HL-60 (cell line): Measurements from ENCODE around the gene RER1.

Experiments used
- DNase-seq, 2 experiments: peaks; one replicate each; pipeline ENCODE4 v3.0.0-alpha.2; 2010 to 2020; ENCODE audit warnings: low read depth in 1 of 2, low spot score in 1 of 2
- H3K27ac ChIP-seq: fragments of 250-450 bp; sonication (Bioruptor Pico); replicated peaks from 2 replicates; pipeline ENCODE4 v1.5.1; 2020; ENCODE audit warnings: mild to moderate bottlenecking, moderate library complexity
- H3K27me3 ChIP-seq: fragments of 250-450 bp; sonication (Bioruptor Pico); 2 replicates; pipeline ENCODE4 v1.5.1; 2021; ENCODE audit warnings: mild to moderate bottlenecking, moderate library complexity; ENCODE audit not compliant: insufficient read depth, poor library complexity, severe bottlenecking
- H3K4me3 ChIP-seq: replicated peaks from 2 replicates; pipeline ENCODE4 v1.5.1; 2011; ENCODE audit warnings: mild to moderate bottlenecking, control low read depth, low read length; ENCODE audit not compliant: insufficient read depth
- GABPA ChIP-seq: IDR thresholded peaks from 2 replicates; pipeline ENCODE4 v1.6.1; 2012; ENCODE audit warnings: low read depth
- POLR2AphosphoS5 ChIP-seq: IDR thresholded peaks from 2 replicates; pipeline ENCODE4 v1.6.1; 2012; ENCODE audit warnings: low read depth
- SPI1 ChIP-seq: IDR thresholded peaks from 2 replicates; pipeline ENCODE4 v1.6.1; 2012; ENCODE audit warnings: low read depth, mild to moderate bottlenecking, borderline replicate concordance
- TF ChIP-seq, protein P1 (sequence below): IDR thresholded peaks from one replicate; pipeline ENCODE4 v1.5.1; 2011; ENCODE audit warnings: low read length, control low read depth, inconsistent platforms; ENCODE audit not compliant: insufficient read depth
- TF ChIP-seq, protein P2 (sequence below): IDR thresholded peaks from 2 replicates; pipeline ENCODE4 v1.6.1; 2012; ENCODE audit warnings: low read depth; ENCODE audit not compliant: insufficient replicate concordance

The RER1 gene

DNA sequence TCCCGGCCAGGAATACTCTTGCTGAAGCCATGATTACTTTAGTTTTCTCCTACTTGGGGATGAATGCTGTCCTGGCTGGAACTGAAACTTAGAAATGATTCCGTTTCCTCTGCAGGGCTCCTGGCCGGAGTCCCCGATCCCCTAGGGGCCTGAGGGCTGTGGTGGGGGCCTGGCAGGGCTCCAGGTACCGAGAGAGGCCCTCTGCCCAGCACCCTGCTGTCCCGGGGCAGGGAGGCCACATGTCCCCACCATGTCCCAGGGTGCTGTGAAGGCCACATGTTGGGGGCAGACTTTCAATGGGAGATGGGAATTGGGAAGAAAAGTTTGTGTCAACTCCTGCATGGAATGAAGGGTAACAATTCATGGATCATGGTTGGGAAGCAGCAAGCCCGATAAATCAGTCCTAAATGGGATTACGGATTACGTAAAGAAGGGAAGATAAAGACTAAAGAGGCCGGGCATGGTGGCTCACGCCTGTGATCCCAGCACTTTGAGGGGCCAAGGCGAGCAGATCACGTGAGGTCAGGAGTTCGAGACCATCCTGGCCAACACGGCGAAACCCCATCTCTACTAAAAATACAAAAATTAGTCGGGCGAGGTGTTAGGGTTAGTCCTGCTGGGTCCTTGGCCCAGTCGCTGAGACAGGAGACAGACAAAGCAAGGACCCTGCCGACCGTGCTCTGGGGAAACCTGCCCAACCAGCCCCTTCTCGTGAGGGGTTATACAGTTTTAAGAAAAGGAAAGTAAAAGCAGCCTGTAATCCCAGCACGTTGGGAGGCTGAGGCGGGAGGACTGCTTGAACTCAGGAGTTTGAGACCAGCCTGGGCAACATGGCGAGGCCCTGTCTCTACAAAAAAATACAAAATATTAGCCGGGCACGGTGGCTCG lies 37.8 kb upstream of the RER1 start:
- TF ChIP-seq, protein P1, sequence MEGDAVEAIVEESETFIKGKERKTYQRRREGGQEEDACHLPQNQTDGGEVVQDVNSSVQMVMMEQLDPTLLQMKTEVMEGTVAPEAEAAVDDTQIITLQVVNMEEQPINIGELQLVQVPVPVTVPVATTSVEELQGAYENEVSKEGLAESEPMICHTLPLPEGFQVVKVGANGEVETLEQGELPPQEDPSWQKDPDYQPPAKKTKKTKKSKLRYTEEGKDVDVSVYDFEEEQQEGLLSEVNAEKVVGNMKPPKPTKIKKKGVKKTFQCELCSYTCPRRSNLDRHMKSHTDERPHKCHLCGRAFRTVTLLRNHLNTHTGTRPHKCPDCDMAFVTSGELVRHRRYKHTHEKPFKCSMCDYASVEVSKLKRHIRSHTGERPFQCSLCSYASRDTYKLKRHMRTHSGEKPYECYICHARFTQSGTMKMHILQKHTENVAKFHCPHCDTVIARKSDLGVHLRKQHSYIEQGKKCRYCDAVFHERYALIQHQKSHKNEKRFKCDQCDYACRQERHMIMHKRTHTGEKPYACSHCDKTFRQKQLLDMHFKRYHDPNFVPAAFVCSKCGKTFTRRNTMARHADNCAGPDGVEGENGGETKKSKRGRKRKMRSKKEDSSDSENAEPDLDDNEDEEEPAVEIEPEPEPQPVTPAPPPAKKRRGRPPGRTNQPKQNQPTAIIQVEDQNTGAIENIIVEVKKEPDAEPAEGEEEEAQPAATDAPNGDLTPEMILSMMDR = no peak
- TF ChIP-seq GABPA (no peak), SPI1 (no peak), POLR2AphosphoS5 (no peak)
- TF ChIP-seq, protein P2, sequence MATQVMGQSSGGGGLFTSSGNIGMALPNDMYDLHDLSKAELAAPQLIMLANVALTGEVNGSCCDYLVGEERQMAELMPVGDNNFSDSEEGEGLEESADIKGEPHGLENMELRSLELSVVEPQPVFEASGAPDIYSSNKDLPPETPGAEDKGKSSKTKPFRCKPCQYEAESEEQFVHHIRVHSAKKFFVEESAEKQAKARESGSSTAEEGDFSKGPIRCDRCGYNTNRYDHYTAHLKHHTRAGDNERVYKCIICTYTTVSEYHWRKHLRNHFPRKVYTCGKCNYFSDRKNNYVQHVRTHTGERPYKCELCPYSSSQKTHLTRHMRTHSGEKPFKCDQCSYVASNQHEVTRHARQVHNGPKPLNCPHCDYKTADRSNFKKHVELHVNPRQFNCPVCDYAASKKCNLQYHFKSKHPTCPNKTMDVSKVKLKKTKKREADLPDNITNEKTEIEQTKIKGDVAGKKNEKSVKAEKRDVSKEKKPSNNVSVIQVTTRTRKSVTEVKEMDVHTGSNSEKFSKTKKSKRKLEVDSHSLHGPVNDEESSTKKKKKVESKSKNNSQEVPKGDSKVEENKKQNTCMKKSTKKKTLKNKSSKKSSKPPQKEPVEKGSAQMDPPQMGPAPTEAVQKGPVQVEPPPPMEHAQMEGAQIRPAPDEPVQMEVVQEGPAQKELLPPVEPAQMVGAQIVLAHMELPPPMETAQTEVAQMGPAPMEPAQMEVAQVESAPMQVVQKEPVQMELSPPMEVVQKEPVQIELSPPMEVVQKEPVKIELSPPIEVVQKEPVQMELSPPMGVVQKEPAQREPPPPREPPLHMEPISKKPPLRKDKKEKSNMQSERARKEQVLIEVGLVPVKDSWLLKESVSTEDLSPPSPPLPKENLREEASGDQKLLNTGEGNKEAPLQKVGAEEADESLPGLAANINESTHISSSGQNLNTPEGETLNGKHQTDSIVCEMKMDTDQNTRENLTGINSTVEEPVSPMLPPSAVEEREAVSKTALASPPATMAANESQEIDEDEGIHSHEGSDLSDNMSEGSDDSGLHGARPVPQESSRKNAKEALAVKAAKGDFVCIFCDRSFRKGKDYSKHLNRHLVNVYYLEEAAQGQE = no peak

DNA sequence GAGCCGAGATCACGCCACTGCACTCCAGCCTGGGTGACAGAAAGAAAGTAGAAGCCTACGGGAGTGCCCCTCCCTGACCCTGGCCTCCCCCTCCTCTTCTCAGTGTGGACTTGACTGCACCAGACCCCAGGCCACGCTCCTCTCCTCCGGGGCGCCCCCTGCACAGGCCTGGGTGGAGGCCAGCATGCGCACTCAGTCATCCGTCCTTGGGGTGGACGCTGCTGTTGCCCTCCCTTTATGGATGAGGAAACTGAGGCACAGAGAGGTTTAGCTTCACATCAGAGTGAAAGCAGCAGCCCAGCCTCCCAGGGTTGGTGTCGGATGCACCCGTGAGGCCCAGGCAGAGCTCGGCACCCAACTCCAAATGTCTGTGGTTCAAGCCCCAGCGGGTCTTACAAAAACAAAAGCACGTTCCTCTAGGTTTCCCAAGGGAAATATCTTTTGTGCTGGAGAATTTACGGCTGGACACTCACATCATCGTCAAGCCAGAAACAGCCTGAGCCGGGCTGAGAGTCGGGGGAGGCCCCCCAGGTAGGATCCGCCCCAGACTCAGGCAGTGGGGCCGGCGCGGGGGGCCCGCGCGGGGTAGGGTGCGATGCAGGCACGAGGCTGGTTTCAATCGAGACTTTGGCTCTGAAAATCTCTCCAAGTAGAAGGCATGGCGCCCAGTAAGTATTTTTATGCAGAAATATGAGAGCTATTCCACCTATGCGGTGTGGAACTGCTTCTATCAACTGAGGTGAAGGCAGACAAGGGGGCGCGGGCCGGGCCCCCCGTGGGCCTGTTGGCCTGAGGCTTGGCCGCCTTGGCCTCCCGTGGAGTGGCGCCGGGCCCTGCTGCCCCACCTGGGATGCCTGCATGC lies 36.9 kb upstream of the RER1 start:
- Histone ChIP-seq H3K27ac (no peak overlapping the region), H3K4me3 (no peak overlapping the region), H3K27me3 (no peaks in the 10 kb centered on the region)
- TF ChIP-seq, protein P1 = no peak
- TF ChIP-seq POLR2AphosphoS5 = no peak
- TF ChIP-seq, protein P2 = no peak
- TF ChIP-seq GABPA = no peak
- TF ChIP-seq SPI1 = no peak
- no peak for DNase-seq

More for the DNA sequence above, 37.8 kb upstream of the RER1 start:
- H3K4me3 ChIP-seq = no peak overlapping the region
- no peak overlapping the region for H3K27ac ChIP-seq
- DNase-seq = no peak
- no peaks in the 10 kb centered on the region for H3K27me3 ChIP-seq

DNA sequence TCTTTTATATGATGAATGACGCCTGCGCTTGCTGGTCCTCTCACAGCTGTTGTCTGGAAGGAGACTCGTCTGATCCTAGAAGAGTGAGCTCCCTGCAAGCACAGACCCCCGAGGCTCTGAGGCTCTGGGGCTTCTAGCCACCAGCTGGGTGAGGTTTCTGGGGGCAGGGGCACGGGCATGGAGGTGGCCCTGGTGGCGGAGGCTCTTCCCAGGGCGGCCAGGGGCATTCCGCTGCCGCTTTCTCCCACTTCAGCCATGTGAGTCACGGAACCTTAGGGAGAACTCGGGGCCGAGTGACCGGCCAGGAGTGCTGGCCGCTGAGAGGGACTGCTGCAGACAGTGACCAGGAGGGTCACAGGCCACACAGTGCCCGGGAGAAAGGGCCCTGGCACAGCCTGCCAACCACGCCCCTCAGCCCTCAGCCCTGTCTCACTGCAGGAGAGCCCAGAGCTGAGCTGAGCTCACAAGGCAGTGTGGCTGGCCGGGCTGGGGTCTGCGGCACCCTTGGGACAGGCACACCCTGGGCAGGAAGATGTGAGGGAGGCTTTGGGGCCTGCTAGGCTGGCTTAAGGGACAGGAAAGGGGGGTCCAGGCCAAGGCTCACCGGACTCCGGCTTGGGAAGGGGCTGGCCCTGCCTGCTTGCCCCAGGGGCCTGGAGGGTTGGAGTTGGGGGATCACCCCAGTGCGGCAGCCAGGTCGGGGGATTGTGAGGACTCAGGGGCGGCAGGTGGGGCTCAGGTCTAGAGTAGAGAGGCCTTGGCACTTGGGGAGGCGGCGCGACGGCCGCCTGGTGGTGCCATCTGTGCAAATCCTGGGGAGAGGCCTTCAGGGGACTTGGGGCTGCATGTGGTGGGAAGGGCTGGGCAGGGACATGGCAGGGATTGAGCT lies 36.0 kb upstream of the RER1 start:
- H3K27me3 ChIP-seq = no peaks in the 10 kb centered on the region
- no peak overlapping the region for H3K27ac ChIP-seq
- no peak for TF ChIP-seq GABPA
- TF ChIP-seq, protein P2 = no peak
- TF ChIP-seq SPI1 = no peak
- TF ChIP-seq, protein P1 = no peak
- TF ChIP-seq POLR2AphosphoS5 = no peak
- DNase-seq = no peak
- no peak overlapping the region for H3K4me3 ChIP-seq
